ENCODE results near the gene SCG3. TPM values are rescaled to one million over a fixed set of nuclear protein-coding genes. Genes with fewer than 3 reads are reported as not detected.

Gene SCG3
- polyA plus RNA-seq, 1 donor from 2014 or later = 68.7 TPM

DNA sequence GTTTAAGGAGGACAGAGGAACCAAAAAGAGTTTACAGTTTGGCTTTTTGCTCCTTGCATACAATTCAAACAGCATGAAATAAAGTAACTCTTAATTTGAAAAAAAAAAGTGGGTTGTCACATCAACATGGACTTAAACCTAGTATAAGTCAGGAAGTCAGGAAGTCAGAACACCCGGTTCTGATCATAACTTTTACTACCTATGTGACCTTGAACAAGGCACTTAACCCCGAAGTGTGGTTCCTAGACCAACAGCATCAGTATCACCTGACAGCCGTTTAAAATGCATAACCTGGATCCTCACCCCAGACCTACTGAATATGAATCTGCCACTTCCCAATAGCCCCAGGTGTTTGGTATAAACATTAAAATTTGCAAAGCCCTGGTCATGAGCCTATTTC lies 37.4 kb downstream of the SCG3 start:
- Histone ChIP-seq H4K20me1 (ENCODE audit: insufficient read depth) (no peaks in the 10 kb centered on the region), H3K9me3 (ENCODE audit: low read length) (no peaks in the 10 kb centered on the region), H3K27me3 (ENCODE audit: insufficient read depth, low read depth, low read length) (no peaks in the 10 kb centered on the region), H2AFZ (ENCODE audit: low read depth, low read length) (no peak overlapping the region), H3K4me3 (ENCODE audit: low read length) (no peak overlapping the region), H3K36me3 (ENCODE audit: insufficient read depth, low read length) (peaks cover 7% of the 10 kb centered on the region), H3K4me2 (ENCODE audit: low read length) (no peak overlapping the region), H3K79me2 (replicated peaks; ENCODE audit: insufficient read depth, low read length) (no peaks in the 10 kb centered on the region), H3K9me2 (ENCODE audit: insufficient read depth, low read length) (no peaks in the 10 kb centered on the region), H3F3A (ENCODE audit: insufficient read depth, low read length, poor library complexity, severe bottlenecking) (no peaks in the 10 kb centered on the region), H3K27ac (ENCODE audit: low read length) (no peak overlapping the region), H3K9ac (ENCODE audit: low read length) (no peak overlapping the region)
- TF ChIP-seq, protein P1, sequence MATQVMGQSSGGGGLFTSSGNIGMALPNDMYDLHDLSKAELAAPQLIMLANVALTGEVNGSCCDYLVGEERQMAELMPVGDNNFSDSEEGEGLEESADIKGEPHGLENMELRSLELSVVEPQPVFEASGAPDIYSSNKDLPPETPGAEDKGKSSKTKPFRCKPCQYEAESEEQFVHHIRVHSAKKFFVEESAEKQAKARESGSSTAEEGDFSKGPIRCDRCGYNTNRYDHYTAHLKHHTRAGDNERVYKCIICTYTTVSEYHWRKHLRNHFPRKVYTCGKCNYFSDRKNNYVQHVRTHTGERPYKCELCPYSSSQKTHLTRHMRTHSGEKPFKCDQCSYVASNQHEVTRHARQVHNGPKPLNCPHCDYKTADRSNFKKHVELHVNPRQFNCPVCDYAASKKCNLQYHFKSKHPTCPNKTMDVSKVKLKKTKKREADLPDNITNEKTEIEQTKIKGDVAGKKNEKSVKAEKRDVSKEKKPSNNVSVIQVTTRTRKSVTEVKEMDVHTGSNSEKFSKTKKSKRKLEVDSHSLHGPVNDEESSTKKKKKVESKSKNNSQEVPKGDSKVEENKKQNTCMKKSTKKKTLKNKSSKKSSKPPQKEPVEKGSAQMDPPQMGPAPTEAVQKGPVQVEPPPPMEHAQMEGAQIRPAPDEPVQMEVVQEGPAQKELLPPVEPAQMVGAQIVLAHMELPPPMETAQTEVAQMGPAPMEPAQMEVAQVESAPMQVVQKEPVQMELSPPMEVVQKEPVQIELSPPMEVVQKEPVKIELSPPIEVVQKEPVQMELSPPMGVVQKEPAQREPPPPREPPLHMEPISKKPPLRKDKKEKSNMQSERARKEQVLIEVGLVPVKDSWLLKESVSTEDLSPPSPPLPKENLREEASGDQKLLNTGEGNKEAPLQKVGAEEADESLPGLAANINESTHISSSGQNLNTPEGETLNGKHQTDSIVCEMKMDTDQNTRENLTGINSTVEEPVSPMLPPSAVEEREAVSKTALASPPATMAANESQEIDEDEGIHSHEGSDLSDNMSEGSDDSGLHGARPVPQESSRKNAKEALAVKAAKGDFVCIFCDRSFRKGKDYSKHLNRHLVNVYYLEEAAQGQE (IDR thresholded peaks at IDR 0.05; ENCODE audit: borderline replicate concordance) = no peak
- TF ChIP-seq EZH2 (IDR thresholded peaks at IDR 0.05; ENCODE audit: borderline replicate concordance, insufficient read depth, low read length, poor library complexity, severe bottlenecking) (no peak), RAD21 (conservative IDR thresholded peaks at IDR 0.05) (no peak), SMC3 (conservative IDR thresholded peaks at IDR 0.05; ENCODE audit: poor library complexity) (no peak), EP300 (conservative IDR thresholded peaks at IDR 0.05; ENCODE audit: poor library complexity, severe bottlenecking) (no peak), MXI1 (conservative IDR thresholded peaks at IDR 0.05; ENCODE audit: poor library complexity, severe bottlenecking) (no peak), POLR2AphosphoS5 (IDR thresholded peaks at IDR 0.05) (no peak), TAF1 (IDR thresholded peaks at IDR 0.05; ENCODE audit: low read depth) (no peak)
- TF ChIP-seq, protein P2, sequence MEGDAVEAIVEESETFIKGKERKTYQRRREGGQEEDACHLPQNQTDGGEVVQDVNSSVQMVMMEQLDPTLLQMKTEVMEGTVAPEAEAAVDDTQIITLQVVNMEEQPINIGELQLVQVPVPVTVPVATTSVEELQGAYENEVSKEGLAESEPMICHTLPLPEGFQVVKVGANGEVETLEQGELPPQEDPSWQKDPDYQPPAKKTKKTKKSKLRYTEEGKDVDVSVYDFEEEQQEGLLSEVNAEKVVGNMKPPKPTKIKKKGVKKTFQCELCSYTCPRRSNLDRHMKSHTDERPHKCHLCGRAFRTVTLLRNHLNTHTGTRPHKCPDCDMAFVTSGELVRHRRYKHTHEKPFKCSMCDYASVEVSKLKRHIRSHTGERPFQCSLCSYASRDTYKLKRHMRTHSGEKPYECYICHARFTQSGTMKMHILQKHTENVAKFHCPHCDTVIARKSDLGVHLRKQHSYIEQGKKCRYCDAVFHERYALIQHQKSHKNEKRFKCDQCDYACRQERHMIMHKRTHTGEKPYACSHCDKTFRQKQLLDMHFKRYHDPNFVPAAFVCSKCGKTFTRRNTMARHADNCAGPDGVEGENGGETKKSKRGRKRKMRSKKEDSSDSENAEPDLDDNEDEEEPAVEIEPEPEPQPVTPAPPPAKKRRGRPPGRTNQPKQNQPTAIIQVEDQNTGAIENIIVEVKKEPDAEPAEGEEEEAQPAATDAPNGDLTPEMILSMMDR (IDR thresholded peaks at IDR 0.05; ENCODE audit: poor library complexity, severe bottlenecking) = no peak

- Histone ChIP-seq H3K4me2 (ENCODE audit: low read length) (no peak overlapping the region), H3K27me3 (ENCODE audit: insufficient read depth, low read depth, low read length) (no peaks in the 10 kb centered on the region), H3K9me2 (ENCODE audit: insufficient read depth, low read length) (no peaks in the 10 kb centered on the region), H3F3A (ENCODE audit: insufficient read depth, low read length, poor library complexity, severe bottlenecking) (no peaks in the 10 kb centered on the region), H4K20me1 (ENCODE audit: insufficient read depth) (no peaks in the 10 kb centered on the region), H3K79me2 (replicated peaks; ENCODE audit: insufficient read depth, low read length) (no peaks in the 10 kb centered on the region), H3K9me3 (ENCODE audit: low read length) (no peaks in the 10 kb centered on the region), H3K27ac (ENCODE audit: low read length) (no peak overlapping the region), H3K36me3 (ENCODE audit: insufficient read depth, low read length) (peaks cover 4% of the 10 kb centered on the region), H2AFZ (ENCODE audit: low read depth, low read length) (no peak overlapping the region), H3K9ac (ENCODE audit: low read length) (no peak overlapping the region), H3K4me3 (ENCODE audit: low read length) (no peak overlapping the region)
- TF ChIP-seq, protein P1 (IDR thresholded peaks at IDR 0.05; ENCODE audit: borderline replicate concordance) = no peak
- TF ChIP-seq SMC3 (conservative IDR thresholded peaks at IDR 0.05; ENCODE audit: poor library complexity) = no peak
- TF ChIP-seq EZH2 (IDR thresholded peaks at IDR 0.05; ENCODE audit: borderline replicate concordance, insufficient read depth, low read length, poor library complexity, severe bottlenecking) = no peak
- no peak for TF ChIP-seq POLR2AphosphoS5 (IDR thresholded peaks at IDR 0.05)
- no peak for TF ChIP-seq TAF1 (IDR thresholded peaks at IDR 0.05; ENCODE audit: low read depth)
- TF ChIP-seq RAD21 (conservative IDR thresholded peaks at IDR 0.05) = no peak
- TF ChIP-seq, protein P2 (IDR thresholded peaks at IDR 0.05; ENCODE audit: poor library complexity, severe bottlenecking) = no peak
- no peak for TF ChIP-seq EP300 (conservative IDR thresholded peaks at IDR 0.05; ENCODE audit: poor library complexity, severe bottlenecking)
- no peak for TF ChIP-seq MXI1 (conservative IDR thresholded peaks at IDR 0.05; ENCODE audit: poor library complexity, severe bottlenecking)
Observed at GRCh38 chr15:51720201-51720995, 39.1 kb downstream of the SCG3 start.

Data from neural cell (in vitro differentiated cells).